Measurements from ENCODE around the gene SNHG17.
"Not testable (repeated sequence)": the region's sequence is repeated elsewhere in the genome, so short reads cannot be mapped to it uniquely, and the experiment has no call there.

The SNHG17 gene

DNA sequence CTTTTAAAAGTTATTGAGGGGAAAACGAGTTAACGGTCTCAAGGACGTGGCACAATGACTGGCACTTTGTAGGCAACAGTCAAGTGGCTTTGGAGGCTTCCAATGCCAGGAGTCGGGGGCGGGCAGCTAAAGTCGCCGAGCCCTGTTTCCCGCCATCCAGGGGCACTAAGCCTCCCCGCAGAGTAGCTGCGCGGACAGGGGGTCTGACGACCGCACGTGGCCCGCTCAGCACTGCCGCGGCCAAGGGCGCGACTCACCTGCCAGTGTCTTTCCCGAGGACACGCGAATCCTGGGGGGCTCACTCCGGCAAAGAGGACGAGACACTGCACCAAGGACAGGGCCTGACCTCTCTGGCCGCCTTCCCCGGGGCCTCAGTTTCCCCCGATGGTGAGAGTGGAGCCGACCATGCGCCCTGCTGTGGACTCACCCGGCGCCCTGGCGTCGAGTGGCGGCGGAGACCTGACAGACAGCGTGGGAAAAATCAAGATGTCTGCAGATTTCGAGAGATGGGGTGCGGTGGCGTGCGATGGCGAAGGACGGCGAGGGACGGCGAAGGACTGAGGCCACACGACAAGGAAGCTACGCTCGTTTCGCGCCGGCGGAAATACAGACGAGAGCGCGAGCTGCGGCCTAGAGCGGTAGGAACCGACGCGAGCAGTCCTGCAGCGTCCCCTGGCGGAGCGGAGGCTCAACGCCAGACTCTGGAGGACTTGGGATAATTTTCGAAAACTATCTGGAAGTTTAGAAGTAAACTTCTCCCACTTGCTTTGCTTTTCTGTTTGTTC is at the start of gene SNHG17:
Gene SNHG17, minus strand, starts transcription at position 559 of the 785 bp plus-strand sequence.
- Histone ChIP-seq H3K4me3 (peak within 1 kb of the TSS; percentile 64 to 97 (median 75)), H3K27ac (peak within 1 kb of the TSS; percentile 67 to 94 (median 87))

DNA sequence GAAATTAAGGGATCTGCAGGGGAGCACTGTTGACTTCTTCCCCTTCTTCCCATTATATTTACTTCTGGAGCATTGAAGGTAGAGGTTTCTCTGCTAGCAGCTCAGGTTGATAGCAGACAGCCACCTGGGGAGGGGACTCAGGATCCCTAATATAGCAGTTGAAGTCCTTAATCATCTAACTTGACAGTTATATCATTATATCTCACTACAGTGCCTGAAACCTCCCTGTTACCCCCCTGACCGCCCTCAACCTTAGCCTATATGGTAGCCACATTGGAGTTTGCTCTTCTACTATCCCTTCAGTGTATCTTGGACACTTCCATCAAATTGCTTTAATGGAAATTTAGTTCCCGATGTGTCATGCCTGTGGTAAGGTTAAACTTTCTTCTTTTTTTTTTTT is 44.5 kb upstream of the SNHG17 start:
- no peak overlapping the region for H3K4me3 ChIP-seq
- no peak overlapping the region for H3K27ac ChIP-seq

DNA sequence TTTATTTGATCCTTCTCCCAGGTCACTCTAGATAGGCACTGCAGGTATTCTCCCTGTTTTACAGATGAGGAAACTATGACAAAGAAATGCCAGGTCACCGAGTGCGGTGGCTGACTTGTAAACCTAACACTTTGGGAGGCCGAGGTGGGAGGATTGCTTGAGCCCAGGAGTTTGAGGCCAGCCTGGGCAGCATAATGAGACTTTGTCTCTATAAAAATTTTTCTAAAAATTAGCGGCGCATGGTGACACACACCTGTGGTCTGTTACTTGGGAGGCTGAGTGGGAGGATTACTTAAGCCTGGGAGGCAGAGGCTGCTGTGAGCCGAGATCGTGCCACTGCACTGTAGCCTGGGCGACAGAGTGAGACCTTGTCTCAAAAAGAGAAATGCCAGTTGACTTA is 42.6 kb upstream of the SNHG17 start:
- H3K27ac ChIP-seq: no peak overlapping the region
- no peak overlapping the region for H3K4me3 ChIP-seq

DNA sequence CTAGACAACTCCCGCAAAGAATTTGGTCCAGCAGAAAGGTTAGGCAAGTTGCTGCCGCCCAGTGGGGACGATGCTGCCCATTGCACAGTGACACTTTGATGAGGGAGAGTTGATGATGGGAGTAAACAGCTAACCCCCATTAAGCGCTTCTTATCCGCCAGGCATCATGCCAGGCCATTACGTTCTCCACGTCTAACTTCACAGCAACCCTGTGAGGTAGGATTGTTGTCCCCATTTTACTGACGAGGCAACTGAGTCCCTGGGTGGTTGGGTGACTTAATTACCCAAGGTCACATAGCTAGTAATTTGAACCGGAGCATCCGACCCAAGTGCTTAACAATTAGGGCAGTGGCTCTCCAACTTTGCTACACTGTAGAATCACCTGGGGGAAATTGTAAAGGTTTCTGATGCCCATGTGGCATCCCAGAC is 38.3 kb upstream of the SNHG17 start:
- H3K4me3 ChIP-seq: peak overlapping the region; percentile 66 to 99 (median 92)
- peak overlapping the region in 20 of 21 experiments; percentile 72 to 96 (median 91) for H3K27ac ChIP-seq

DNA sequence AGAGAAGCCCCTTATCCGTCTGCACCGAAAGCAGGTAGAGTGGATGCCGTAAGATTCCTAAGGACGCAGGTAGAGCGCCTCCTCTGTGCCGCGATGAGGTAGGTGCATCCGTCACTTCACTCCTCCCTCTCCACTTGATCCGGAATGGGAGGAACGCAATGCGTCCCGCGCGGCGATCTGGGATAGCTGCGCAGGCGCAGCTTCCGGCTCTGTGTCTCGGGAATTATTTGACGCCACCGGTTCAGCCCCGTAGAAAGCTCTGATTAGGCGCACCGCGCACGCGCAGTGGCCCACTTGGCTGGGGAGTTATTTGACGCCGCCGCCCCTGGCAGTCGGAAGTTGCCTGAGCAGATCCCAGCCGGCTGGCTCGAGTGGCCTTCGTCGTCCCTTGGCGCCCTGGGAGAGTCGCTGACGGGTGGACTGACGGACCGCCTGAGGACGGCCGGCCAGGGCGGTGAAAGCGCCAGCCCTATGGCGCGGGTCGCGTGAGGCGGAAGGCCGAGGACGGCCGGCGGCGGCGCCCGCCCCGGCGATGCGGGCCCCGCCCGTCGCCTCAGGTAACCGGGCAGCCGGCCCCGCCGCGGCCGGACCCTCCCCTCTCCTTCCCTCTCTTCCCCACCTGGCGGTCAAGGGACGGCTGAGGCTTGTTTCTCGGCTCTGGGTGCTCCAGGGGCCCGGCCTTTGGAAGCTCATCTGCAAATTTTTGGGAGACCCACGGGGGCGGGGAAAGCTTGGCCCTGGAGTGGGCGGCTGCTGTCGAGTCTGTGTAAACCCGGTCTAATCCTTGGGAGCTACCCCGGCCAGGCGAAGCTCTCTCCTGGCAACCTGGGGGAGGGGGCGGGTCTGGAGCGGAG is 37.6 kb upstream of the SNHG17 start, which contains the start of gene RALGAPB:
Gene RALGAPB, plus strand, starts transcription at position 331 of the 854 bp plus-strand sequence. CDS start 15,590 bp downstream, outside the sequence.
- peak within 1 kb of the TSS; percentile 48 to 96 (median 91) for H3K27ac ChIP-seq
- peak within 1 kb of the TSS; percentile 66 to 99 (median 92) for H3K4me3 ChIP-seq

DNA sequence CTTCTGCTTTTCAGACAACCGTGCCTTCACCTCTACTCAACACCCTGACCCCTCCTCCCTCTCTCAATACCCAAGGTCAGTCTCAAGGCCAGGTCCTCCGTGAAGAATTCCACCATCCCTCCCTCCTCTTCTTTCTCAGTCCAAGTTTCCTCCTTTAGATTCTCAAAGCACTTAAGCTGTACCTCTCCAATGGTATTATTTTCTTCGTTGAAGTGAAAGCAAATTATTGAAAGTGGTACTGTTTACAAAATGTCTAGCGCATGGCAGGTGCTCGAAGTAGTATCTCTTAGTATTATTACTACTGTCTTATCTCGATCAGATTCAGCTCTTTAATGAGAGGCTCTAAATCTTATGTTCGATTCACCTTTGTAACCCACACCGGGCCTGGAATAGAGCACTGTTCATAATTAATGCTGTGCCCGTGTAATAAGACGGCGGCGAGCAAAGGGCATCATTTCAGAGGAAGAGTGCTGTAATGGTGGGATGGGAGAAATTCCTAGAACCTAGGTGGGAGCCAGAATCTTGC is 36.9 kb upstream of the SNHG17 start:
- Histone ChIP-seq H3K4me3 (peak overlapping the region; percentile 66 to 99 (median 92)), H3K27ac (peak overlapping the region in 17 of 21 experiments; percentile 12 to 96 (median 88))

DNA sequence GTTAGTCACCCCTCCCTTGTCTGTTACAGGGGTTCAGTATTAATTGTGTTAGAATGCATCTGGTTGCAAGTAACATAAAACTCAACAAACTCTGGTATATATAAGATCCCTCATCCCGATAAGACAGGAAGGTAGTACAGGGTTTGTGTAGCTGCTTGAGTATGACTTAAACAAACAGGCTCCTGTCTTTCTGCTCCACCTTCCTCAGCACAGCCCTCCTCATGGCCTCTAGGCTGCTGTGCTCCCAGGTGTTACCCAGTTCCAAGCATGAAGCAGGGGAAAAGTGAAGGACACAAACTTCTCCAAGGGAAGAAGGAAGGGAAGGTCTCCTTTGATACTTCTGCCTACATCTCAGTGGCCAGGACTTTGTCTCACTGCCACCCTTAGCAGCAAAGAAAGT is 36.1 kb upstream of the SNHG17 start:
- H3K4me3 ChIP-seq: no peak overlapping the region
- H3K27ac ChIP-seq: peak overlapping the region in 5 of 21 experiments; percentile 49 to 95 (median 74)

DNA sequence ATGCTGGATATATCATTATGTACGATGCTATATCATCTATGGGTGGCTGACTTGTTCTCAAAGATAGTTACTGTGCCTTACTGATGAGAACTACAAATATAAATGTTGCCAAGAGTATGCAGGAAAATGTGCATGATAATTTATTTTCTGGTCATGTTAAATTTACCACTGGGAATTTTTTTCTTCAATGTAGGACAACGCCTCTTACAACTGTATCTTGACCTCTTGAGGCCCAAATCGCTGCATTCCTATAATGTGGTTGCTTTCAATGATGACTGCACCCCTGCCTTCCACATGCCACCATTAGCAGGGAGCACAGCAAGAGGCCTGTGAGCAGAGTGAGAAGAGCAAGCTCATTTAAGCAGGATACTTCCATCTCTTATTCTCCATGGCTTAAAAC is 31.9 kb upstream of the SNHG17 start:
- Histone ChIP-seq H3K27ac (no peak overlapping the region), H3K4me3 (no peak overlapping the region)

DNA sequence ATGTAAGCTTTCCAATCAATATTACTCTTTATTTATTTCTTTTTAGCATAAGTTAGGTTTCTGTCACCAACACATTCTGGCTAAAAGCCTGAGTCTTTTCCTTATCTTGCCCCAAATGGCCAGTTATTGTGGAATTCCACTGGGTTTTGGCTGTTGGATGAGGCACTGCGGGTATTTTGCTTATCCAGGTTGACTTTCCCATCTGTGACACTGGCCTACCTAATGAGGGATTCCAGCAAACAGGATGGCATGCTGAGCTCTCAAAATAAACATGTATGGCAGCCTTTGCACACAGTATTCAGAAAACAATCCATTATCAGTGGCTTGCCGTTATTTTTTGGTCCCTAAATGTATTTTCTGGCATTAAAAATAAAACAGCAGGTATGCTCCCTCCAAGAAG is 31.0 kb upstream of the SNHG17 start:
- no peak overlapping the region for H3K27ac ChIP-seq
- H3K4me3 ChIP-seq: no peak overlapping the region

DNA sequence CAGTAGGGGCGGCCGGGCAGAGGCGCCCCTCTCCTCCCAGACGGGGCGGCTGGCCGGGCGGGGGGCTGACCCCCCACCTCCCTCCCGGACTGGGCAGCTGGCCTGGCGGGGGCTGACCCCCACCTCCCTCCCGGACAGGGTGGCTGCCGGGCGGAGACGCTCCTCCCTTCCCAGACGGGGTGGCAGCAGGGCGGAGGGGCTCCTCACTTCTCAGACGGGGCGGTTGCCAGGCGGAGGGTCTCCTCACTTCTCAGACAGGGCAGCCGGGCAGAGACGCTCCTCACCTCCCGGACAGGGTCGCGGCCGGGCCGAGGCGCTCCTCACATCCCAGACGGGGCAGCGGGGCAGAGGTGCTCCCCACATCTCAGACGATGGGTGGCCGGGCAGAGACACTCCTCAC is 26.4 kb upstream of the SNHG17 start:
- H3K27ac ChIP-seq: peak overlapping the region in 1 of 21 experiments; percentile 19
- peak overlapping the region in 2 of 7 experiments; percentile 9 to 22 for H3K4me3 ChIP-seq

DNA sequence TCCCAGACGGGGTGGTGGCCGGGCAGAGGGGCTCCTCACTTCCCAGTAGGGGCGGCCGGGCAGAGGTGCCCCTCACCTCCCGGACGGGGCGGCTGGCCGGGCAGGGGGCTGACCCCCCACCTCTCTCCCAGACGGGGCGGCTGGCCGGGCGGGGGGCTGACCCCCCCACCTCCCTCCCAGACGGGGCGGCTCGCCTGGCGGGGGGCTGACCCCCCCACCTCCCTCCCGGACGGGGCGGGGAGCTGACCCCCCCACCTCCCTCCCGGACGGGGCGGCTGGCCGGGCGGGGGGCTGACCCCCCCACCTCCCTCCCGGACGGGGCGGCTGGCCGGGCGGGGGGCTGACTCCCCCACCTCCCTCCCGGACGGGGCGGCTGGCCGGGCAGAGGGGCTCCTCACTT is 26.0 kb upstream of the SNHG17 start:
- Histone ChIP-seq H3K27ac (peak overlapping the region in 1 of 21 experiments; percentile 19), H3K4me3 (peak overlapping the region in 2 of 7 experiments; percentile 9 to 22)

DNA sequence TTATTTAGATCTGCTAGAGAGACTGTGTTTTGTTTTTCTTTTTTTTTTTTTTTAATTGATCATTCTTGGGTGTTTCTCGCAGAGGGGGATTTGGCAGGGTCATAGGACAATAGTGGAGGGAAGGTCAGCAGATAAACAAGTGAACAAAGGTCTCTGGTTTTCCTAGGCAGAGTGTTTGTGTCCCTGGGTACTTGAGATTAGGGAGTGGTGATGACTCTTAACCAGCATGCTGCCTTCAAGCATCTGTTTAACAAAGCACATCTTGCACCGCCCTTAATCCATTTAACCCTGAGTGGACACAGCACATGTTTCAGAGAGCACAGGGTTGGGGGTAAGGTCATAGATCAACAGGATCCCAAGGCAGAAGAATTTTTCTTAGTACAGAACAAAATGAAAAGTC is 25.5 kb upstream of the SNHG17 start:
- H3K4me3 ChIP-seq, H3K27ac ChIP-seq: not testable (repeated sequence)

DNA sequence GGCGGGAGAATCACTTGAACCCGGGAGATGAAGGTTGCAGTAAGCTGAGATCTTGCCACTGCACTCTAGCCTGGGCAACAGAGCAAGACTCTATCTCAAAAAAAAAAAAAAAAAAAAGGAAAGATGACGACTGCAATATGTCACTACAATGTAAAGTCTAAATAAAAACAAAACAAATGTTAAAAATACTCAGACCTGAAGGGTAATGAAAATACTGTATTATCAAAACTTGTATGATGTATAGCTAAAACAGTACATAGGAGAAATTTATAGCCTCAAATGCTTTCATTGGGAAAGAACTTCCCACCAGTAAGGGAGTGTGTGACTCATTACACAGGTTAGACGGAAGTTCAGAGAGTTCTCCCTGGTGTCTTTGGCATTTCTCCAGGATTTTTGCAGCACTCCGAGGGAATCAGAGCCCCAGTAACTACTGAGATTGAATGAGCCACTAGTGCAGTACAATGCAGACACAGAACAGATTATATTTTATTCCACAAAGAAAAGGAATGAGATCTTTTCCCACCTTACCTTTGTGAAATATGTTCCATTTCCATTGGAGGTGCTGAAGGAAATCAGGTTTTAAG is 25.0 kb upstream of the SNHG17 start:
- H3K27ac ChIP-seq: no peak overlapping the region

DNA sequence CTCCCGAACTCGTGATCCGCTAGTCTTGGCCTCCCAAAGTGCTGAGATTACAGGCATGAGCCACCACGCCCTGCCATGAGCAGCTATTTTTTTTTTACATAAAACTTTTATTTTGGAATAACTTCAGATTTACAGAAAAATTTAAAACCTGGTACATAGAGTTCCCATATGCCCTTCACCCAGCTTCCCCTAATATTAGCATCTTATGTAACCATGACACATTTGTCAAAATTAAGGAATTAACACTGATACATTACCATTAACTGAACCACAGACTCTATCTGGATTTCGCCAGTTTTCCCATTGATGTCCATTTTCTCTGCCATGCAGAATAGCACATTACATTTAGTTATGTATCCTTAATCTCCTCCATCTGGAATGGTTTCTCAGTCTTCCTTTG is 23.2 kb upstream of the SNHG17 start:
- no peak overlapping the region for H3K27ac ChIP-seq
- no peak overlapping the region for H3K4me3 ChIP-seq

More for the DNA sequence above, 25.0 kb upstream of the SNHG17 start:
- H3K4me3 ChIP-seq: no peak overlapping the region

DNA sequence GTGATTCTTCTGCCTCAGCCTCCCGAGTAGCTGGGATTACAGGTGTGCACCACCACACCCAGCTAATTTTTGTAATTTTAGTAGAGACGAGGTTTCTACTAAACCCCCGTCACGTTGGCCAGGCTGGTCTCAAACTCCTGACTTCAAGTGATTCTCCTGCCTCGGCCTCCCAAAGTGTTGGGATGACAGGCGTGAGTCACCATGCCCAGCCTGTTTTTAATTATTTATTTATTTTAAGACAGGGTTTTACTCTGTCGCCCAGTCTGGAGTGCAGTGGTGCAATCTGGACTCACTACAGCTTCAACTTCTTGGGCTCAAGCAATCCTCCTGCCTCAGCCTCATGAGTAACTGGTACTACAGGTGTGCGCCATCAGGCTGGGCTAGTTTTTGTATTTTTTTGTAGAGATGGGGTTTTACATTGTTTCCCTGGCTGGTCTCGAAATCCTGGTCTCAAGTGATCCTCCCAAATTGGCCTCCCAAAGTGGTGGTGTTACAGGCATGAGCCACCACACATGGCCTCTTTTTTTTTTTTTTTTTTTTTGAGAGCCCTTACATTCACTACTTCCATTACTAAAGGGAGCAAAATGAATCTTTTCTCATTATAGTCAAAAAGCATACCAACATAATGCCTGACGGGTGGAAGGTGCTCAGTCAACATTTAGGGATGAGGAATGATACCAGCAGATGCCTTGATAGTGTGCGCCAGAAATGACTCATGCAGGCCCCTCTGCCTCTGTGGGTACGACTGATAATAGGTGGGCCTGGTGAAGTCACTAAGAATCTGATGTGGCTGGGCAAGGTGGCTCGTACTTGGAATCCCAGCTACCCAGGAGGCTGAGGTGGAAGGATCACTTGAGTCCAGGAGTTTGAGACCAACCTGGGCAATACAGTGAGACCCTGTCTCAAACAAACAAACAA is 19.7 kb upstream of the SNHG17 start:
- H3K4me3 ChIP-seq: no peak overlapping the region
- H3K27ac ChIP-seq: no peak overlapping the region

DNA sequence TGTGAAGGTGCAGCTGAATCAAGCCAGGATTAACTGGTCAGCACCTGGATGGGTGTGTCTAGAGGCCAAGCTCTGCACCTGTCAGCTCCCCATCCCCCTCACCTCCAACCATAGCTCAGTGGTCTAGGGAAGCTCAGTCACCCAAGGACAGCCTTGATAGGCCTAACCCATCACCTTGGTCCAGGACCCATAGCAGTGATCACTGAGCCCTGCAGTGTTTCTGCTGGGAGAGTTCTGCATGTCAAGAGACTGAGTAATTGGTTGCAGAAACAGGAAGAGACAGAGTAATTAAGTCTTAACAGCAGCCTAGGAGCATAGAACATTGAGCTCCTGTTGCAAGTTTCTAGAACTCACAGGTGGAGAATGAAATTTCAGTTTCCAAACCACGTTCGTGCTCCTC is 18.8 kb upstream of the SNHG17 start:
- H3K27ac ChIP-seq: peak overlapping the region in 1 of 21 experiments; percentile 24

DNA sequence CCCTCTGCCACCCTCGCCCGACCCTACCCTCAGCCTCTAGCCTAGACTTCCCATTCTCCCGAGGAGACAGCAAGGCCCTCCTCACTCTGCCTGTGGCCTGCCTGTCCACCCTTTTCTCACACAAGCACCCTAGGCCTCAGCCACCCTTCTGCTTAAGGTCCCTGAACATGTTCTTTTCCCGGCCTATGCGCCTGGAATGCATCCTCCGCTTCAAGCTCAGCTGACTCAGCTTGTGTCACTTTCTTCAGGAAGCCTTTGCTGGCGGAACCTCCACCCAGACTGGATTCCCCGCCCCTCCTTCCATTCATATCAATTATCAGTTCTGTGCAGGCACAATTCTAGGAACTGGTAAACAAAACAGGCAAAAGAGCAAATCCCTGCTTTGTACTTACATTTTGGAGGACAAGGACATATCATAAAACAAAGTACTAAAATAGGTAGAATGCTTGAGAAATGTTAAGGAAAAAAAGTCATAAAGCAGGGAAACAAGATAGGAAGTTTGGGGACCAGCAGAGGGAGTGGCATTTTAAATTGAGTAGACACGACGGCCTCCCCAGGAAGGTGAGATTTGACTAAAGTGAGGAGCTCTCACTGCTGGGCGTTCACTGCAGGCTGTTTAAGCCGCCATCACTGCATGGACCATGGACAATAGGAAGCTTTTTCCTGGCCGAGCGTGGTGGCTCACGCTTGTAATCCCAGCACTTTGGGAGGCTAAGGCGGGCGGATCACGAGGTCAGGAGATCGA is 17.9 kb upstream of the SNHG17 start:
- no peak overlapping the region for H3K4me3 ChIP-seq
- H3K27ac ChIP-seq: peak overlapping the region in 8 of 21 experiments; percentile 6 to 66 (median 44)

More for the DNA sequence above, 18.8 kb upstream of the SNHG17 start:
- H3K4me3 ChIP-seq: no peak overlapping the region

DNA sequence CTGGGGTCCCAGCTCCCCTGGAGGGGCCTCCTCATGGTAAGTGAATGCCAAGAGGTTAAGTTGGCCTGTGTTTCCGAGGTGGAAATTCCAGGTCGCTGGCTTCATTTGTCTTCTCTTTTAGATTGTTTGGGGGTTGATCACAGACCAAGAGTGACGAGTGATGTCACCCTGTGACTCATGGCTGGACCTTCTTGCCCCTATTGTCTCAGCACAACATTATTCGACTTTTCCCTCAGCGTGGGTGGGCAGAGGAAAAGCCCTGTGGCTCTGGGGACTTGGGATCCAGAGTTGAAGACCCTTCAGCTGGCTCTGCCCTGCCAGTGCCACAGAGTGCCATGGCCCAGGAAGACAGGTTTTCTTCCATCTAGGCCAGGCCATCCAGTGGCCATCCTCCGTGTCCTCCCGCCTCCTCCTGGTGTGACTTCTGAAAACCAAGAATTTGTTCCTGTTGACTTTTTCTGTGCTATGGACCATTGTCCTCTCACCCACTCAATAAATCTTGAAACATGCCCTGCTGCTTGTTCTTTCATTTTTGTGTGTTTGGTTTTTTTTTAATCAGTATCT is 15.4 kb upstream of the SNHG17 start:
- H3K27ac ChIP-seq: no peak overlapping the region
- H3K4me3 ChIP-seq: no peak overlapping the region
